Suppressor macrophage treated with lipopolysaccharide for 4 hours (primary cell): Measurements from ENCODE around the gene PREP.
"Not testable (repeated sequence)": the region's sequence is repeated elsewhere in the genome, so short reads cannot be mapped to it uniquely, and the experiment has no call there.

Experiments used
- DNase-seq: peaks from one replicate; pipeline ENCODE4 v3.0.0-alpha.2; 2020

PREP gene

DNA sequence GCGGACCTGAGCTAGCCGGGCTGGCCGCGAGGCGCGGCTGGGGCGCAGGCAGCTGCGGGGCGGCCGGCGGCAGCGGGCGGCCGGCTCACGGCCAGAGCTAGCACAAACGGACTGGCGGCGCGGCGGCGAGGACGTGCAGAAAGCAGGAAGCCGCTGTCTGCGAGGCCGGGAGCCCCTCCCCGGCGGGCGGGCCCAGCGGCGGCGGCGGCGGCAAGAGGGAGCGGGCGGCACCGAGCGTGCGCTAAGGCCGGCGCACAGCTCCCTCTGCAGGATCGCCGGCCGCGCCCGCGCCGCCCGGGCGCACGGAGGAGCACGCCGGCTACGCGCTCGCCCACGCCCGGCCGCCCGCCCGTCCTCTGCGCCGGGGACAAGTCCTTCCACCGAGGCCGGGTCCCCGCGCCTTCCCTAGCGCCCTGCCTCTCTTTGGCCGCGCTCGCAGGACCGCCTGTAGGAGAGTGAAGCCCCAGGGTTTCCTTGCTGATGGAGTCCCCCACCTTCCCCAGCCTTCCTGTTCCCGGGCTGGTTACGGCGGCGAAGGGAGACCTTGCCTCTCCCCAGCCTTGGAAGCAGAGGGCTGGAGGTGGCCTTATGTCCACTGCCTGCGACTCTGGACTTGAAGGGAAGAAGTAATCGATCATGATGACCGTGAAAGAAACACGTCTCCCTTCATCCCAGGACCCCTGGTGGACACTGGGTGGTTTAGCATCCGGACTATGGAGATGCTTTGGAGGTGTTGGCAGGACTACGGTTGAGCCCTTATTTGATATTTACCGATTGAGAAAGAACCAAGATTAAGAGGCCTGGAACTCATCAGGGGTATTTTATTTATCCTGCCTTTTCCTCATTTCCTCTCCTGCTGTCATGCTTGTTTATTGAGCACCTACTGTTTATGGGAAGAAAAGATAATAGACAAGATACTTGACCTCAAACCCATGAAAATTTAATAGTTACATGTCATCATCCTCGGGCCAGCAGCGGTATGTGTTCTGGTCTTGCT lies at the start of gene PREP:
TSS of gene PREP (minus strand) at position 144 of the 997 bp plus-strand sequence. CDS start 191 bp downstream, outside the sequence.
- DNase-seq, result peak; percentile 95

DNA sequence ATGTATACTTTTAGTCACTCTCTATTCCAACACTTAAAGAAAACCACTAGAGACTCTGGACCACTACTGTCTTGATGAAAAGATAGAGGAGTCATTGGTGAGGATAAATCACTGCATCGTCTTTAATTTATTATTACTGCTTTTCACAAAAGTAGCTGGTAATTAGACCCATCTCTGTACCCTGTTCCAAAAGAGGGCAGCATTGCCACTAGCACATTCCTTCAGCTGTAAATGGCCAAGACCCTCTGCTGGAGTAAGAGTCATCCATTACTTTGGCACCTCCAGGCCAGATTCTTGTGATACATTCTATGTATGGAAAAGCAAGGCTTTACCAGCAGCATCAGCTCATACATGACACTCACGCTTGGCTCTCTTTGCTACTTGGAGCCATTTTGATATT lies 49.5 kb upstream of the PREP start:
- DNase-seq, result no peak

DNA sequence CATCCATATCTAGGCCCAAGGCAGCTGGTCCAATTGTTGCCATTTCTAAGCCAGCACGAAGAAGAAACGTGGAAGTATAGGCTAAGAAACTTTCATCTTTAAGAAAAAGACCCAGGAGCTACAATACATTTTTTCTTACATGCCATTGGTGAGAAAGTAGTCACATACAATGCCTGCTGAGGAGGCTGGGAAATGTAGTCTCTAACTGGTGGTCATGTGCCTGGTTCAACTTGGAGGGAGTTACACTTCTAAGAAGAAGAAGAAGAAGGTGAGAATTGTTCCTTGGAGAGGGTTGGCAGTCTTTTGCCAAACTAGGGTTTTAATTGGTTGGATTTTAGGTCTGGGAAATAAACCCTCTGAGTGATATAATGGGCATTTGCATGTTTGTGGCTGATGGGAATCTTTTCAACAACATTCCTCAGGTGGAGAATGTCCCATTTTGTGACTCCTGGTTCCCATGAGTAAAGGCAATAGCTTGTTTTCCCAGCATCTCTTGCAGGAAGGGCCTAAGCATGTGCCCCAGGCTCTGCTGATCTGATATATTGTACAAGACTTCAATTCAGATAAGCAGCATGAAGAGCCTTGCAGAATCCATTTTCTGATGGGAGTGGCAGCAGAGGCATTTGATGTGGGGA lies 47.0 kb upstream of the PREP start:
- no peak for DNase-seq

DNA sequence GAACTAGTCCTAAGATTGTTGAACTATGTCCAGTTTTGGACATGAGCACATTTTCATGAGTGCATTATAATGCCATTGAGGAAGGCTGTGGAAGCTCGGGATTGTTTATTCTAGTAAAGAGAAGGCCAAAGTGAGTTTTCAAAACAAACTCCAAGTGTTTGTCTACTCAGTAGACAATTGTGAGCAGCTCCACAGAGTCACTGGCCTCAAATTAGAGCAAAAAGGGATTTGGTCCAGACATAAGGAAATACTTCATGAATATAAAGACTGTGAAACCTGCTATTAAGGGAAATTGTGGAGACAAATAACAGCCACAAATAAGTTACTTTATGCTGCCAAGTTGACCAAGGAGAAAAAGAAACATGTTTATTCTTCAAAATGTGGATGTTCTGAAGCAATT lies 42.6 kb upstream of the PREP start:
- no peak for DNase-seq

DNA sequence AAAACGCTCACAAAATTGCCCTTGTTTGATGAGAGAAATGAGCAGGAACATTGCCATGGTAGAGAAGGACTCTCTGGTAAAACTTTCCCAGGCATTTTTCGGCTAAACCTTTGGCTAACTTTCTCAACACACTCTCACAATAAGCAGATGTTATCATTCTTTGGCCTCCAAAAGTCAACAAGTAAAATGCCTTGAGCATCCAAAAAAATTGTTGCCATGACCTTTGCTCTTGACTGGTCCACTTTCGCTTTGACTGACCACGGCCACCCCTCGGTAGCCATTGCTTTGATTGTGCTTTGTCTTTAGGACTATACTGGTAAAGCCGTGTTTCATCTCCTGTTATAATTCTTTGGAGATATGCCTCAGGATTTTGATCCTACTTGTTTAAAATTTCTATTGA lies 41.1 kb upstream of the PREP start:
- no peak for DNase-seq

DNA sequence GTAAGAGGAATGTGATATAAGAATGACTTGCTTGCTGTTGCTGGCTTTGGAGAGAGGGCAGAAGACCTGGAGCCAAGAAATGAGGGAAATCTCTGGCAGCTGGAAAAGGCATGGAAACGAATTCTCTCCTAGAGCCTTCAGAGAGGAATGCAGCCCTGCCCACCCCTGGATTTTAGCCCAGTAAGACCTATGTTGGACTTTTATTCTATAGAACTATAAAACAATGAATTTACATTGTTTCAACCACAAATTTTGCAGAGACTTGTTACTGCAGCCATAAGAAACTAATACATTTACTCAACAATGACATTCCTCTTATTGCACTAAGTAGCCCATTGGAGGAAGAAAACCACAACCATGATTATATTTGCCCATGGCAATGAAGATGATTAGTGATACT lies 39.5 kb upstream of the PREP start:
- DNase-seq, result no peak

DNA sequence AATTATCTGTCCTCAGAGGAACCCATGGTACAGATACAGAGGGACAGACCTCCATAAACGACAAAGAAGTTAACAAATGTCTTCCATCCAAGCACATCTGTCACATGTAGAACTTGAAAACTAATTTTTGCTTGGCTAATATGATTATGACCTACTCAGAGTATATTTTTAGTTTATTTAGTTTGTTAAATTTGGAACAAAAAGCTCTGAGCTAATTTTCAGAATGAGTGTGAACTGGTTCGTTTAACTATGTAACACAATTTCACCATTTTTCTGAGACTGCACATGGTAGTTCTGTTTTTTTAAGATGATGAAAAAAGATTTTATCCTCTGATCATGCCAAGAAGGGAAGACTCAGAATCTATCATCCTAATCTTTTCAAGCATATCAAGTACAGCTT lies 34.4 kb upstream of the PREP start:
- DNase-seq, result no peak

DNA sequence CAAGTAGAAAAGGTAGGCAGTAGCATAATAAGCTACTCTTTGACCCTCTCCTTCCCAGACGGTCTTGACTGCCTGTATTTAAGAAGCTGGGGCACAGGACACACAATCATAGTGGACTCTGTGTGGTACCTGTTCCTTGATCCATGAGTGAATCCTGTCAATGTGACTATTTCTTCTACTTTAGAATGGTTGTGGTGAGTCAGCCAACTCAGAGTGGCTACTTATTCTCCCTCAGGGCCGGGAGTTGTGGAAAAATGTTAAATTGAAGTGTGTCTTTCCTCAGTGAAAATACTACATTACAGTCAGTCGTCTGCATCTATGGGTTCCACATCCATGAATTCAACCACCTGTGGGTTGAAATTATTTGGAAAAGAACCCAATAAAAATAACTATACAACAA lies 30.8 kb upstream of the PREP start:
- DNase-seq, result no peak

DNA sequence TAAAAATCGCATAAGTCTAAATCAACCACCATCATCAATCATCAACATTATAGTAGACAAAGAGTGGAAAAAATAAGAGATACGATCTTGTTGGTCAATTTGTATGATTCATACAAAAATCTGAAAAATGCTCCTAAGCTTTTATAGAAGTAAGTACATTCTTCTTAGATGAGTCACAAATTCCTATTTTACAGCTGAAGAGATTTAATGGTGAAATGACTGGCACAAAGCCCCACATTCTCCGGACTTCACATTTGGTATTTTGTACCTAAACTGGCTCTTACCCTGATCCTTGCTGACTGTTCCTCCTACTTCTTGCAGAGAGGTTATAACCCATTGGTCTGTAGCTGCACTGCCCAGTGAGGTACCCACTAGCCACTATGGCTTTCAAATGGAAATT lies 29.9 kb upstream of the PREP start:
- DNase-seq, result peak; percentile 20

DNA sequence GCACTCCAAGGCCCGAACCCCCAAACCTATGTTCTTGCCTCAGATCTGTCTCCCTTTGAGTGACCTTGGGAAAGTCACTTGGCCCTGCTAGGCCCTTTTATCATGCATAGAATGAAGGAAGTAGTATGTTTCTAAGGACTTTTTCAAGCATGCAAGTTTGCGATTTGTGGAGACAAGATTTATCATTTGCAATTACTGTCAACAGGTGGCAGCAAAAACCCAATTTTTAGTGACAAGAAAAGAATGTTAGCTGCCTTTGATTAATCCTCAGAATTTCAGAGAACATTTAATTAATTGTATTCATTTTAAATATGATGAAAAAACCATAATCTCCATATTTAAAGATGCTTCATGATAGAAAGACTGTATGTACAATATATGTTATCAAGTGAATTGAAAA lies 28.3 kb upstream of the PREP start:
- DNase-seq, result peak; percentile 72

DNA sequence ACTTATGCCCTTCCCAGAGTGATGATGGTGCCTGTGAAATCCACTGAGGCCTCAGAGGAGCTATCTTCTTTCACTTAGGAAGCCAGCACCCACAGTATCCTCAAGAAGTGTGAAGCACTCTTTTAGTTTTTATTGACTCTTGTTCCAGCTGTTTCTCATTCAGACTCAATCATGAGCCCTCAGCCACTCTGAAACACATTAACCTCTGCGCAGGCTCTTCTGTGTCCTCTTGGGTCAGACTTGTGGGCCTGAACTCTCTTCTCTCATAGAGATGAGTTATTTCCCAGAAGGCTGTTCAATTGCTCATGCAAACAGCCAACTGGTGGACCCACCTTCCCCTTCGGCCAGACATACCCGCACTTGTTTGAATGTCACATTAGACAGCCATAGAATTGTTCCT lies 27.8 kb upstream of the PREP start:
- no peak for DNase-seq

DNA sequence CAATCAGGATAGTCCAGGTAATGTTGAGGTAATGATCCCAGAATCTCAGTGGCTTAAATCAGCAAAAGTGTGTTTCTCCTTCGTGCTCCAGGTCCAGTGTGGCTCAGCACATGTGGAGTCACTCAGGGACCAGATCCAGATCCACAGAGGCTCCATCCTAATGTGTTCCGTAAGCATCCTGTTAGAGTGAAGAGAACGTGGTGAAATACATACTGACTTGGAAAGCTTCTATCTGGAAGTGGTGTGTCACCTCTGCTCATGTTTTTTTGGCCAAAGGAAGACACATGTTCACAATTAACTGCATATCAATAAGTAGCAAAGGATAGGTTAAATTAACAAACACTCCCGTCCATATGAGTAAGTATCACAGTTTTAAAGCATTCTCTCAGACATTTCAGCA lies 26.8 kb upstream of the PREP start:
- DNase-seq, result no peak

DNA sequence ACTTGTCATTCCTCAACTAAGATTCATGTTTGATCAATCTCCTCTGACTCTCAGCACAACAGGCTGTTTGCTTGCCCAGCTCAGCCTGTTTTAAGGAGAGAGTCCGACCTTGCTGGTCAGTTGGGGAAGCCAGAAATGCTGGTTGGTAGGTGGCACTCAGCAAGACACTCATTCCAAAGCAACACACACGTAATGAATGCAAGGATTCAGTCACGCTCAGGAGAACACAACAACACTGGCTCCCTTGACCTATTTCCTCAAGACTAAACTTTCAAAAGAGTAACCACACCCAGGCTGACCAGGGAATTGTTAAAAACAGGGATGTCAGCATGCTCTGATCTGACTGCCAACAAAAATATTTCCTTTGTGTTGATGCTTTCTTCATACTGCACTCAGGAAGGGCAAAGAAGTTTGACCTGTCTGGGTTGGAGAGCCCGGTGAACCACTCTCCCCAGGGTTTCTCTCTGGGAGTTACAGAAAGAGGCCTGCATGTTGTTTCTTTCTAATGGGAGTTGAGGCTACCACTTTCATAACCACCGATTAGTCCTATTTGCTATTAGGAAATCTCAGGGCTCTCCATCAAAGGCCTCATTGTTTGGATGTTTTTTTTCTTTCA lies 25.6 kb upstream of the PREP start:
- no peak for DNase-seq

DNA sequence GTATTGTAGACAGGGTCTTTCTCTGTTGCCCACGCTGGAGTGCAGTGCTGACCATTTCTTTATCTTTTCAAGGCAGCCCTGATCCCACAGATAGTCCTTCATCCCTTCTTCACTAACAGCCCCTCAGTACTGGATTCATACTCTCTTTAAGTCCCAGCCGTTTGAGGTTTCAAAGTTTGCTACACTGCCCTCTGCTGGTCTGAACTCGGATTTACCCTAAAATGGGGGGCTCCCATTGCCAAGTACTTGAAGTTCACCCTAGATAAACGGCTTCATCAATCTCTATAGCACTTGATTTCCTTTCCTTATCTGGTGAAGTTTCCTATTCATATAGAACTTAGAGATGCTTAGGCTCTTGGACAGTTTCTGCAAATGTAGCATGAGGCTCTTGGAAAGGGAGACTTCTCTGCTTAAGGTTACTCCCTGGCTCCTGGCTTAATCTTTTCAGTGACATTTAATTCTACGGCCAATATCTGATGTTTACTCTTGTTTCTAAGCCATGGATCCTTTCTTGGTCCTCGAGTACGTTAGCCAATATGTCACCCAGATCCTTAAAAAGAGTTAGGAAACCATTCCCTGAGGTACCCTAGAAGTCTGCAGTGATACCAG lies 21.4 kb upstream of the PREP start:
- peak; percentile 70 for DNase-seq

DNA sequence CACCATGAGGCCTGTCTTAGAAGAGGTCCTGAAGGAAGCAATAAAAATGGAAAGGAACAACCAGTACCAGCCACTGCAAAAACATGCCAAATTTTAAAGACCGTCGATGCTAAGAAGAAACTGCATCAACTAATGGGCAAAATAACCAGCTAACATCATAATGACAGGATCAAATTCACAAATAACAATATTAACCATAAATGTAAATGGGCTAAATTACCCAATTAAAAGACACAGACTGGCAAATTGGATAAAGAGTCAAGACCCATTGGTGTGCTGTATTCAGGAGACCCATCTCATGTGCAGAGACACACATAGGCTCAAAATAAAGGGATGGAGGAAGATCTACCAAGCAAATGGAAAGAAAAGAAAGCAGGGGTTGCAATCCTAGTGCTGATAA lies 14.1 kb upstream of the PREP start:
- not testable (repeated sequence) for DNase-seq

DNA sequence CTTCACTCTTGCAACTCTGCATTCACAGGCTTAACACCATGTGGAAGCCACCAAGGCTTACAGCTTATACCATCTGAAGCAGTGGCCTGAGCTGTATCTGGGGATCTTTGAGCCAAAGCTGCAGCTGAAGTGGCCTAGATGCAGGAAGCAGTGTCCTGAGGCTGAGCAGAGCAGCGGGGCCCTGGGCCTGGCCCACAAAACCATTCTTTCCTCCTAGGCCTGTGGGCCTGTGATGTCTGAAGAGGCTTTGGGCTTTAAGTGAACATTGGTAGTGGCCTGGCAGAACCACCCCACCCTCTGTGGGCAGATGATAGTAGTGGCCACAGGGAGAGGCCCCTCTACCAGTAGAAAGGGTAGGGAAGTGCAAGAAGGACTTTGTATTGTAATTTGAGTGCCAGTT lies 6.9 kb upstream of the PREP start:
- no peak for DNase-seq

DNA sequence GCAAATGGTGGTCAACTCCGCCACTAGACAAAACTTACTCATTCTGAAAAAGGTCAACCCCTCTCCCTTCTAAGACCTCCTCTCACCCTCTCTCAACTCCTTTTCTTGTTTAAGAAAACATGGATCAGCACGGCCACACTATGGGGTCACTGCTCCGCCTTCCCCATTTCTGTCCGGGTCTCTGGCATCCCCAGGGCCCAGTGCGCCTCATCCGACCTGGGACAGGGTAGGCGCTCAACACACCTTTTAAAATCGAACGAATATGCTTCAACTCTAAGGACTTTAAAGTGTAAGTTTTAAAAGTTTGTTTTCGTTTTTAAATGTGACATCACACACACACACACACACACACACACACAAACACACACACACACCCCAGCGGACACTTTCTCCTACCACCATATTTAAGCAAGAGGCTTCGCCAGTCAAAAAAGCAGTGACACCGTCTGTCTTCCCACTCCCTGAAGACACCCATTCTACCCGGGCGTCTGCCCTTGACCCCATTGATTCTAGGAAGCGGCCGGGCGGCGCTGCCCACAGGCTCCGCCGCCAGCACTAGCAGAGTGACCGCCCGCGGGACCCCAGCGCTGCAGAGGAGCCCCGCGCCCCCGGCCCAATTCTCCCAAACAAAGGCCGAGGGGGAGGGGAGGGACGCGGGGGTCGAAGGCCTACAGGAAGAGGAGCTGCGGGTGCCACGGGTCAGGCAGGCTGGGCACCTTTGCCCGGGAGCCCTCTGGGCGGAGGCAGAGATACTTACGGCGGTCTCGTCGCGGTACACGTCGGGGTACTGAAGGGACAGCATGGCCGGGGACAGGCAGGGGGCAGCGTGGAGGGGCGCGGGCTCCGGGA lies 568 bp downstream of the PREP start:
- DNase-seq, result peak; percentile 54

DNA sequence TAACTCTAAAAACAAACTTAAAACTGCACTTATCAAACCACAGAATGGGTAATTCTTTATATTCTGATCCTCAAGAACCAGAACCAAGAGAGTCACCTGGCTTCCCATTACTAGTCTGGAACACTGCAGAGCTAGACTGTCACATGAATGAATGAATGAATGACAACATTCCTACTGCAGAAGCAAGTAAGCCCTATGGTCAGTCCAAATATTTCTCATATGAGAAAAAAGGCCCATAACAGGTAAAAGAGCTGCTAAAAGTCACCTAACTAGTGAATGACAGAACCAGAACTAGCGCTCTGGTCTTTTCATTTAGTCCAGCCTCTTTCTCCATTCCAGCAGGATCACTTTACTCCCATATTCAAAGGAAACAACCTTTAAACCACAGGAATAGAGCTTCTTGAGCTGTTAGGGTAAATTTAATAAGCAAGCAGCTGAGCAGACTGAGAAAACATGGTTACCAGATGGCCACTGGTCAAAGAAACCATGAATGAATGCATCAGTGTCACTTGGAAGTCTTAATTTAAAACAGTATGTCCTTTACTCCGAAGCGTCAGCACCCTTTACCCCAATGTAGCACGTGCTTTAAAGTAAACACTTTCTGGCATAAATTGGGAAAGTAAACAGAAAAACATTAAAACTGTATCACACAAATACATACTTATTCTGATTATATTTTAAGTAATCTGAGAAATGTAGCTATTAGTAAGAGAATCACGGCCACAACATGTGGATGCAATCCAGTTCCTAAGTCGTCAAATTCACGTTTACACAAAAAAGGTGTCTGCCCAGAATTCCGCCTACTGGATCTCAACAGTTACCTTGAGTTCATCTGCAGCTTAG lies 1.4 kb downstream of the PREP start:
- no peak for DNase-seq

DNA sequence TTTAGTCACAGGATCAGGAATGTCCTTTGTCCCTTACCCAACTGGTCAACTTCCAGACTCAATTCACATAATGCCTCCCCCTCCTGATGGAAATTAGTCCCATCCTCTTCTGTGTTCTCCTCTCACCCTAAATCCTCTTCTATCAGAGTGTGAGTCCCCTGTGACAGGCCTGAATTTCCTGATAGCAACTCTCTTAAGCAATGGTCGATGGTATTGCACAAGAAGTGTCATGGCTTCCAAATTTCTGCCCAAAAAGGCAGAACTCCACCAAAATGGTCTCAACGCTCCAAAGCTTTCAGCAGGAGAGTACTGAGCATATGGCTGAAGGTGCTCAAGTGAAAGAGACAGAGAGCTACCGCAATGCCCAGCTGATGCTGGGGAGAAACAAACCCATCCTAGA lies 2.4 kb downstream of the PREP start:
- peak; percentile 42 for DNase-seq

DNA sequence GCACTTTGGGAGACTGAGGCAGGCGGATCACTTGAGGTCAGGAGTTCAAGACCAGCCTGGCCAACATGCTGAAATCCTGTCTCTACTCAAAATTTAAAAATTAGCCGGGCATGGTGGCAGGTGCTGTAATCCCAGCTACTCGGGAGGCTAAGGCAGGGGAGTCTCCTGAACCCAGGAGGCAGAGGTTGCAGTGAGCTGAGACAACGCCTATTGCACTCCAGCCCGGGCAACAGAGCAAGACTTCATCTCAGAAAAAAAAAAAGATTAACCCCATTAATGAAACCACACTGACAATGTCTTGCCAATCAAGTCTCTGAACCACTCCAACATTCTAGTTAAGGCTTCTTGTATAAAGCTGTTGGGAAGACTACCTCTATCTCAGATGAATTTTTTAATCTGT lies 4.0 kb downstream of the PREP start:
- no peak for DNase-seq

DNA sequence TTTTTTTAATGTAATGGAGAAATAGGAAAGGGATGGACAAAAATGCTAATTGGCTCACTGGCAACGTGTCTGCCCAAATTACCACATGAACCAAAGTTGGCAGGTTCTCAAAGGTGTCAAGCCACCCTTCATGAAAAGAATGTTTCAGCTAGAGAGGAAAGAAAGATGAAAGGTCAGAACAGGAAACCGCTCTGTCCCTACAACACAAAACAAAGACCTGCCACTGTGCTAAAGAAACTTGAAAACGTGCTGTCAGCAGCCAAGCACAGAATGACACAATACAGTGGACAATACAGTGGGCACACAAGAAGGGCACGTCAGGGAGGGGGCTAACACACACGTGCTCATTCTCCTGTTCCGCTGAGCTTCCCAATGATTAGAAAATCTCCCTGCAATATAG lies 4.9 kb downstream of the PREP start:
- no peak for DNase-seq

DNA sequence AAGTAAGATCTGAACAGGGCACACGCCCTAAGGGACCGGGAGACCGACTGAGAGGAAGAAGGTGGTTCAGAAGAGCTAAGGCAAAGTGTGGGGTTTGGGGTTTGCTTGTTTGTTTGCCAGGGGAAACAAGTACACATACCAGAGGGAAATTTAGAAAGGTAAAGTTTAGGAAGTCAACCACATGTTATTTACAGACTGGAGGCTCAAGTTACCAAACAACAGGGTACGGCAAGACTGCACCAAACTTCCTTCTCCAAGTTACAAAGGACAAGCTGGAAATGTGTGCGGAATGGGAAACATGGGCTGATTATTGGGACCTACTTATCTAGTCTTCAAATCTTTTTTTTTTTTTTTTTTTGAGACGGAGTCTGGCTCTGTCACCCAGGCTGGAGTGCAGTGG lies 11.2 kb downstream of the PREP start:
- no peak for DNase-seq
